ENCODE results near the gene RCBTB2.

DNA sequence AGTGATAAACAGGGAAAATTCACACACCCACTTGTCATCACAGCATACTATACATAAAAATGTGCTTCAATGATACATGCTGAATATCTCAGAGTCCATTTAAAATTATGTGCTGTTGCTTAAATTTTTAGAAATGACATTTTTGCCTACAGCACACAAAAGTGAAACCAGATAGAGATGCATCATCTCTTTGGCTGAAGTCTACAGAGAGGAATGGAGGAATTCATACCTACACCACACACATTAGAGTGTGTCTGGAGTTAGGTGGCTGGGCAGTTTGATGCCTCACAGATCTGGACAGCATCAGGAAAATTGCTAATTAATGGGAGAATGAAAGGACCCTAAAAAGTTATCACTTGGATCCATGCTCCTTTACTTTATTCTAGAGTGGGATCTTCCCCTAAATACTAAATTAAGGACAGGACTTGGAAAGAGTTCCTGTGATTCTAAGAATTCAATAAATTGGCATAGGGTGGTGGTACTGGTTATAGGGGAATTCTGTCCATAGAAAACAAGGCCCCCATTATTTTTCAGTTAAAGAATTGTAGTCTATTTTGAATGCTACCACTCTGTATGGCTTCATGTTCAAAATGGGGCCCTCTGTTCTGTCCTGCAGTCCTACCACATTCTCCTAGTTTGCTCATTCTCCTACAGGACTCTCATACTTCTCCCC lies 41.3 kb downstream of the RCBTB2 start:
- TF ChIP-seq CTCF (IDR thresholded peaks at IDR 0.05 in 4 of 5, conservative IDR thresholded peaks at IDR 0.05 in 1 of 5) (no peak), POLR2A (IDR thresholded peaks at IDR 0.05) (no peak)

Measured in gastrocnemius medialis (tissue), 4 donors.